MM.1S (cell line): ENCODE measurements around the gene PGF.

Experiments used
- DNase-seq: peaks from one replicate; pipeline ENCODE4 v3.0.0-alpha.2; 2015
- H2AFZ ChIP-seq: fragments of 300-600 bp; sonication (generic); 2 replicates; pipeline ENCODE4 v1.6.0; 2016; ENCODE audit warnings: antibody characterized with exemption, low read length
- H3F3A ChIP-seq: fragments of 300-600 bp; sonication (generic); 2 replicates; pipeline ENCODE4 v1.6.1; 2016; ENCODE audit warnings: mild to moderate bottlenecking, antibody characterized with exemption, low read length, moderate library complexity, mixed read lengths; ENCODE audit not compliant: insufficient read depth
- H3K27ac ChIP-seq: fragments of 300-600 bp; sonication (generic); 2 replicates; pipeline ENCODE4 v1.5.1; 2016; ENCODE audit warnings: mild to moderate bottlenecking, low read length
- H3K27me3 ChIP-seq: fragments of 300-600 bp; sonication (generic); replicated peaks from 2 replicates; pipeline ENCODE4 v1.6.0; 2016; ENCODE audit warnings: low read length; ENCODE audit not compliant: insufficient read depth
- H3K36me3 ChIP-seq: fragments of 300-600 bp; sonication (generic); replicated peaks from 2 replicates; pipeline ENCODE4 v1.6.1; 2016; ENCODE audit warnings: mild to moderate bottlenecking, low read length, mixed read lengths; ENCODE audit not compliant: insufficient read depth
- H3K4me1 ChIP-seq: fragments of 300-600 bp; sonication (generic); 2 replicates; pipeline ENCODE4 v1.6.1; 2016; ENCODE audit warnings: low read length, mixed read lengths
- H3K4me2 ChIP-seq: fragments of 300-600 bp; sonication (generic); 2 replicates; pipeline ENCODE4 v1.6.0; 2016; ENCODE audit warnings: low read depth, low read length
- H3K4me3 ChIP-seq: fragments of 300-600 bp; sonication (generic); 2 replicates; pipeline ENCODE4 v1.5.1; 2016; ENCODE audit warnings: low read length, mixed read lengths
- H3K79me2 ChIP-seq: fragments of 300-600 bp; sonication (generic); 2 replicates; pipeline ENCODE4 v1.6.1; 2016; ENCODE audit warnings: mixed run types, low read length, mixed read lengths
- H3K9ac ChIP-seq: fragments of 300-600 bp; sonication (generic); 2 replicates; pipeline ENCODE4 v1.6.1; 2016; ENCODE audit warnings: low read length, mixed read lengths
- H3K9me2 ChIP-seq: fragments of 300-600 bp; sonication (generic); replicated peaks from 2 replicates; pipeline ENCODE4 v1.6.1; 2016; ENCODE audit warnings: mild to moderate bottlenecking, low read length, mixed read lengths; ENCODE audit not compliant: insufficient read depth
- H3K9me3 ChIP-seq: fragments of 300-600 bp; sonication (generic); replicated peaks from 2 replicates; pipeline ENCODE4 v1.6.1; 2016; ENCODE audit warnings: mild to moderate bottlenecking, low read length, mixed read lengths; ENCODE audit not compliant: insufficient read depth
- H4K20me1 ChIP-seq: fragments of 300-600 bp; sonication (generic); 2 replicates; pipeline ENCODE4 v1.6.1; 2016; ENCODE audit warnings: mild to moderate bottlenecking, low read length, moderate library complexity, mixed read lengths; ENCODE audit not compliant: insufficient read depth
- EZH2 ChIP-seq: fragments of 300-600 bp; sonication (generic); optimal IDR thresholded peaks from 2 replicates; pipeline ENCODE3; 2017; ENCODE audit warnings: low read depth, mild to moderate bottlenecking, antibody characterized with exemption, low read length, mixed read lengths
- EZH2phosphoT487 ChIP-seq: fragments of 300-600 bp; sonication (generic); IDR thresholded peaks from 2 replicates; pipeline ENCODE4 v1.6.1; 2018; ENCODE audit warnings: antibody characterized with exemption, low read length
- TF ChIP-seq, protein P1 (sequence below): fragments of 300-600 bp; sonication (generic); IDR thresholded peaks from 2 replicates; pipeline ENCODE4 v1.5.1; 2016; ENCODE audit warnings: antibody characterized with exemption, low read length, mixed read lengths

The PGF gene

DNA sequence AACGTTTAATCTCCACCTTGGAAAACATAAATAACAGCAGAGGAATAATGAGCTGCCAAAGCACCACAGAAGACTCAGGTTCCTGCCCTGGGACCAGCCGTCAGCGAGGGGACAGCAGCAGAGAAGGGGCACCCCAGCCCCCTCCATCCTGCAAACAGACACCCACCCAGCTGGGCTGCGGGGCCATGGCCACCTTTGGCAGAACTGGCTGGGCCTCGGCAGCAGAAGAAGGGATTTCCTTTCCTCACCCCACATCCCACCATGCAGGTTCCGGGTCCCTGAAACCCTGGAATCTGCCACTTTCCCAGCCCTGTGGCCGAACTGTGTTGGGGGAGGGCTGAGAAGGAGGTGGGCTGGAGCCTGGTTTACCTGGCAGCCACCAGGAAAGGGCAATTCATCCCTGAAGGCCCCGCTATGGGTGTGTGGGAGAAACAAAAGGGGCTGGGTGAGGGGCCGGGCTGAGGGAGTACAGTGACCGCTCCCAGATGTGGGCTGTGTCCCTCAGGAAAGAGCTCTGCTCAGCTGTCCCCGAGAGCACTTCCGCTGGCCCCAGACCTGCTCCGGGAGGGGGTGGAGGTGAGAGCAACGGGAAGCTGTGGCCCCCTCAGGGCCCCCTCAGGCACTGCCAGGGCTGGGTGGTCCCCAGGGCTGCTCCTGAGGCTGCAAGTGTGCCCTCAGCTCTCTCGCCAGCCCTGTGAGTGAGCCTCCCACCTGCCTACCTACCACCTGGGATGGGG, 3.8 kb downstream of the PGF start:
- no peaks in the 10 kb centered on the region for H4K20me1 ChIP-seq
- H3K9ac ChIP-seq, result no peak overlapping the region
- no peak overlapping the region for H3K4me2 ChIP-seq
- H3K9me2 ChIP-seq, result no peaks in the 10 kb centered on the region
- no peak overlapping the region for H3K27ac ChIP-seq
- no peaks in the 10 kb centered on the region for H3K9me3 ChIP-seq
- H3K4me1 ChIP-seq, result no peaks in the 10 kb centered on the region
- H3F3A ChIP-seq, result no peaks in the 10 kb centered on the region
- no peak for DNase-seq
- H3K4me3 ChIP-seq, result no peak overlapping the region
- no peak overlapping the region for H2AFZ ChIP-seq
- no peaks in the 10 kb centered on the region for H3K79me2 ChIP-seq
- no peaks in the 10 kb centered on the region for H3K27me3 ChIP-seq
- no peak for TF ChIP-seq EZH2phosphoT487
- TF ChIP-seq EZH2, result no peak
- TF ChIP-seq, protein P1, sequence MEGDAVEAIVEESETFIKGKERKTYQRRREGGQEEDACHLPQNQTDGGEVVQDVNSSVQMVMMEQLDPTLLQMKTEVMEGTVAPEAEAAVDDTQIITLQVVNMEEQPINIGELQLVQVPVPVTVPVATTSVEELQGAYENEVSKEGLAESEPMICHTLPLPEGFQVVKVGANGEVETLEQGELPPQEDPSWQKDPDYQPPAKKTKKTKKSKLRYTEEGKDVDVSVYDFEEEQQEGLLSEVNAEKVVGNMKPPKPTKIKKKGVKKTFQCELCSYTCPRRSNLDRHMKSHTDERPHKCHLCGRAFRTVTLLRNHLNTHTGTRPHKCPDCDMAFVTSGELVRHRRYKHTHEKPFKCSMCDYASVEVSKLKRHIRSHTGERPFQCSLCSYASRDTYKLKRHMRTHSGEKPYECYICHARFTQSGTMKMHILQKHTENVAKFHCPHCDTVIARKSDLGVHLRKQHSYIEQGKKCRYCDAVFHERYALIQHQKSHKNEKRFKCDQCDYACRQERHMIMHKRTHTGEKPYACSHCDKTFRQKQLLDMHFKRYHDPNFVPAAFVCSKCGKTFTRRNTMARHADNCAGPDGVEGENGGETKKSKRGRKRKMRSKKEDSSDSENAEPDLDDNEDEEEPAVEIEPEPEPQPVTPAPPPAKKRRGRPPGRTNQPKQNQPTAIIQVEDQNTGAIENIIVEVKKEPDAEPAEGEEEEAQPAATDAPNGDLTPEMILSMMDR, result no peak
- no peaks in the 10 kb centered on the region for H3K36me3 ChIP-seq

DNA sequence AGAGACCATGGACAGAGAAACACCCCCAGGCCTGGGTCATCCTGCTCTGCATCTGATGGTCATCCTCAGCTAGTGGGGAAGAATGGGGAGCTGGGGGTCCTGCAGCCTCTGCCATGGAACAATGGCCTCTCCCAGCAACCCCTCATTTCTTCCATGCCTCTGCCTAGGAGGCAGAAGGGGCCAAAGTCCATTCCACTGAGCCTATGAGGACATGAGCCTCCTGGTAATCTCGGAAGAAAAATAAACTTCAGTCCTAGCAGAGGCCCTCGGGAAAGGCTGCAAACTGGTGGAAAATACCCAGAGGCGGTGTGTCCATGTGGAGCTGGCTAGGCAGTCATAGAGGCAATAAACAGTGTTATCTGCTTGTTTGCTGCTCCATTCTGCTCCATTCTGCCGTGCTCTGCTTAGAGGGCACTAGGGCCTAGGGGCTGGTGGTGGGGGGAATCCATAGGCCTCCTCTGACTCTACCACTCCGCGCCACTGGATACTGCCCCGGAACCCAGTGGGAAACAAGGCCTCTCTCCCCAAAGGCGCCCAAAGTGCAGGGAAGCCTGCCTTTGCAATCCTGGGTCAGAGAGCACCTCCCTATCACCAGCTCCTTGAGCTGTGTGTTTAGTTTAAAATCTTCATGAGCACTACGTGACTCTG, 4.5 kb downstream of the PGF start:
- no peak overlapping the region for H3K27ac ChIP-seq
- H3K9ac ChIP-seq, result no peak overlapping the region

DNA sequence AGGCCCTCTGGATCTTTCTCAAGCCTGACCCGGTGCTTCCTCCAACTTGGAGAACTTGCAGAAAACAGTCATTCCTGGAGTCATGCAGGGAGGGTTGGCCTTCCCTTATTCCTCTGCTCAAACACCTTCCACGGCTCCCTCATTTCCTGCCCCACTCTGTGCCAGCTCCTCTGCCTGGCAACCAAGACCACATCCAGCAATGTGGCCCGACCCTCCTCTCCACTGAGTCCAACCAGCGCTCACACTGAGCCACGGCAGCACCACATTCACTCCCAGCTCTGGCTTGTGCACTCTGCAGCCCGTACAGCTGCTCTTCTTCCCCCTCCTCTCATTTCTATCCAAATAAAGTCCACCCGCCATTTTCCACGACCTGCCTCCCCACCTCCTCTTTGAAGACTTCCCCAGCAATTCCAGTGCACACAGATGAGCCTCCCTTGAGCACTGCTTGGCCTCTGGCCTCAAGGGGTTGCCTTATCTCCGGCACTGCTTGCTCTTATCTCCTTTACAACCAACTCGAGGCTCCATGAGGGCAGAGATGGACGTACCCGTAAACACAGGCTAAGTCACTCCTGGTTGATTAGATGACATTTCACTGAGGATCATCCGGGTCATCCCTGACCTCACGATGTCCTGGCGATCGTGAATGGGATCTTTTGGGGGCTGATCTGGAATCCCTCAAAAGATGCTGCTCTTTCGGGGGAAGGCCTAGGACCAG, 5.4 kb downstream of the PGF start:
- Histone ChIP-seq H3K9me2 (no peaks in the 10 kb centered on the region), H4K20me1 (no peaks in the 10 kb centered on the region), H3K9me3 (no peaks in the 10 kb centered on the region), H3K27me3 (no peaks in the 10 kb centered on the region), H3K4me2 (no peak overlapping the region), H3K79me2 (no peaks in the 10 kb centered on the region), H3F3A (no peaks in the 10 kb centered on the region), H3K36me3 (no peaks in the 10 kb centered on the region), H3K9ac (no peak overlapping the region), H3K4me3 (no peak overlapping the region), H2AFZ (no peak overlapping the region), H3K27ac (no peak overlapping the region), H3K4me1 (no peaks in the 10 kb centered on the region)
- TF ChIP-seq, protein P1, result no peak
- TF ChIP-seq EZH2, result no peak
- TF ChIP-seq EZH2phosphoT487, result no peak
- no peak for DNase-seq

More for the DNA sequence above, 4.5 kb downstream of the PGF start:
- no peak for TF ChIP-seq EZH2phosphoT487
- TF ChIP-seq, protein P1, result no peak
- TF ChIP-seq EZH2, result no peak
- Histone ChIP-seq H2AFZ (no peak overlapping the region), H3K36me3 (no peaks in the 10 kb centered on the region), H4K20me1 (no peaks in the 10 kb centered on the region), H3K4me2 (no peak overlapping the region), H3K4me3 (no peak overlapping the region), H3K27me3 (no peaks in the 10 kb centered on the region), H3K9me3 (no peaks in the 10 kb centered on the region), H3F3A (no peaks in the 10 kb centered on the region), H3K79me2 (no peaks in the 10 kb centered on the region), H3K9me2 (no peaks in the 10 kb centered on the region), H3K4me1 (no peaks in the 10 kb centered on the region)
- no peak for DNase-seq
